Thyroid gland (tissue), 4 donors: ENCODE data around the gene ENKD1. TPM values are rescaled to one million over a fixed set of nuclear protein-coding genes. Genes with fewer than 3 reads are reported as not detected.
A peak's percentile ranks its signal among the peaks of the same experiment; 100 is the strongest.

Experiments
- DNase-seq, 2 donors: peaks; one replicate each; pipeline ENCODE4 v3.0.0-alpha.2; 2019
- H3K27ac ChIP-seq, 3 donors: fragments of 200-600 bp; sonication (generic); 1 replicate in 2 of 3; 2 replicates in 1 of 3; pipeline ENCODE4 v1.5.1; 2016 to 2019; ENCODE audit warnings: mild to moderate bottlenecking in 1 of 3, moderate library complexity in 1 of 3
- H3K27me3 ChIP-seq: fragments of 200-600 bp; sonication (generic); one replicate; pipeline ENCODE4 v1.5.1; 2019
- H3K36me3 ChIP-seq, 2 donors: fragments of 200-600 bp; sonication (generic); one replicate each; pipeline ENCODE4 v1.5.1; 2016 to 2019
- H3K4me1 ChIP-seq, 2 donors: fragments of 200-600 bp; sonication (generic); one replicate each; pipeline ENCODE4 v1.5.1; 2017 to 2019
- H3K4me3 ChIP-seq, 3 donors: fragments of 200-600 bp; sonication (generic); replicated peaks in 1 of 3; 1 replicate in 2 of 3; 2 replicates in 1 of 3; pipeline ENCODE4 v1.5.1; 2016; ENCODE audit warnings: mild to moderate bottlenecking in 1 of 3
- H3K9me3 ChIP-seq: fragments of 200-600 bp; sonication (generic); one replicate; pipeline ENCODE4 v1.5.1; 2017
- POLR2A ChIP-seq, 2 donors: fragments of 450-650 bp; IDR thresholded peaks; one replicate each; pipeline ENCODE4 v1.6.1; 2017; ENCODE audit warnings: antibody characterized with exemption in 2 of 2, mild to moderate bottlenecking in 2 of 2, moderate library complexity in 1 of 2
- WGBS, 2 donors: methylation state at CpG; one replicate each; pipeline ENCODE4 v1.1.5; 2017; 5-methylcytosine and 5-hydroxymethylcytosine counted together
- intact Hi-C: fragments of 100-400 bp; cut with DNase I; formaldehyde crosslinking; loops from one replicate; pipeline ENCODE4 v1.15.1; 2023
- total RNA-seq, 4 donors: library from RNA; depleted of rRNA; stranded (reverse); fragments of >200 nt; gene quantifications; one replicate each; pipeline ENCODE4 v1.2.3, GENCODE V29; 2016
- TF ChIP-seq, protein P1 (sequence below), 6 experiments: fragments of 200-600 bp in 3 of 6; fragments of 450-650 bp in 3 of 6; sonication (generic) in 3 of 6; IDR thresholded peaks; one replicate each; pipeline ENCODE4 v1.5.1; 2016 to 2019; ENCODE audit warnings: antibody characterized with exemption in 6 of 6, mild to moderate bottlenecking in 2 of 6, inconsistent platforms in 1 of 6, moderate library complexity in 1 of 6

ENKD1 gene
- total RNA-seq, 4 donors from 2014 or later: 14.2 to 33.2 (median 21.9) TPM

DNA sequence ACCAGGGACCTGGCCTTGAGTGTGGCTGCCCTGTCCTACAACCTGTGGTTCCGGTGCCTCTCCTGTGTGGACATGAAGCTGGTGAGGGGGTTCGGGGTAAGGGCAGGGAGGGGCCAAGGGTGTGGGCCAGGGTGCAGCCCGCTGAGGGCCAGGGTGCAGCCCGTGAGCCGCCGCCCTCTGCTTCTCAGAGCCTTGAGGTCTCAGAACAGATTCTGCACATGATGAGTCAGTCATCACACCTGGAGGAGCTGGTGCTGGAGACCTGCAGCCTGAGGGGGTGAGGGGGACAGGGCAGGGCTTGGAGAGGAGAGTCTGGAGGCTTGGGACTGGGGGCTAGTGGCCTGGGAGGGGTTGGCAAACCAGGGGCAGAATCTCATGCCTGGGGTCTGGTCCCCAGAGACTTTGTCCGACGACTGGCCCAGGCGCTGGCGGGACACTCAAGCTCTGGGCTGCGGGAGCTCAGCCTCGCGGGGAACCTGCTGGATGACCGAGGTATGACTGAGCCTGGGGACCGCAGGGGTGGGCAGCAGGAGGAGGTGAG lies 19.4 kb downstream of the ENKD1 start:
- peaks cover 17% of the 10 kb centered on the region for H3K27me3 ChIP-seq
- TF ChIP-seq POLR2A (IDR thresholded peaks at IDR 0.05): no peak
- TF ChIP-seq, protein P1, sequence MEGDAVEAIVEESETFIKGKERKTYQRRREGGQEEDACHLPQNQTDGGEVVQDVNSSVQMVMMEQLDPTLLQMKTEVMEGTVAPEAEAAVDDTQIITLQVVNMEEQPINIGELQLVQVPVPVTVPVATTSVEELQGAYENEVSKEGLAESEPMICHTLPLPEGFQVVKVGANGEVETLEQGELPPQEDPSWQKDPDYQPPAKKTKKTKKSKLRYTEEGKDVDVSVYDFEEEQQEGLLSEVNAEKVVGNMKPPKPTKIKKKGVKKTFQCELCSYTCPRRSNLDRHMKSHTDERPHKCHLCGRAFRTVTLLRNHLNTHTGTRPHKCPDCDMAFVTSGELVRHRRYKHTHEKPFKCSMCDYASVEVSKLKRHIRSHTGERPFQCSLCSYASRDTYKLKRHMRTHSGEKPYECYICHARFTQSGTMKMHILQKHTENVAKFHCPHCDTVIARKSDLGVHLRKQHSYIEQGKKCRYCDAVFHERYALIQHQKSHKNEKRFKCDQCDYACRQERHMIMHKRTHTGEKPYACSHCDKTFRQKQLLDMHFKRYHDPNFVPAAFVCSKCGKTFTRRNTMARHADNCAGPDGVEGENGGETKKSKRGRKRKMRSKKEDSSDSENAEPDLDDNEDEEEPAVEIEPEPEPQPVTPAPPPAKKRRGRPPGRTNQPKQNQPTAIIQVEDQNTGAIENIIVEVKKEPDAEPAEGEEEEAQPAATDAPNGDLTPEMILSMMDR (IDR thresholded peaks at IDR 0.05): no peak
- H3K27ac ChIP-seq: no peak overlapping the region
- no peak for DNase-seq
- no peak overlapping the region for H3K4me3 ChIP-seq
- no peaks in the 10 kb centered on the region for H3K9me3 ChIP-seq
- H3K4me1 ChIP-seq: peaks cover 0 to 23% of the 10 kb centered on the region in 2 donors
- WGBS, 2 donors: 74 to 87% methylated on average over 3 to 15 of the region's 15 CpGs
- intact Hi-C loops: loop anchor here (5.0 kb wide), 1 partner anchor 100 kb away; no protein-coding TSS in a partner anchor
- H3K36me3 ChIP-seq: no peaks in the 10 kb centered on the region

DNA sequence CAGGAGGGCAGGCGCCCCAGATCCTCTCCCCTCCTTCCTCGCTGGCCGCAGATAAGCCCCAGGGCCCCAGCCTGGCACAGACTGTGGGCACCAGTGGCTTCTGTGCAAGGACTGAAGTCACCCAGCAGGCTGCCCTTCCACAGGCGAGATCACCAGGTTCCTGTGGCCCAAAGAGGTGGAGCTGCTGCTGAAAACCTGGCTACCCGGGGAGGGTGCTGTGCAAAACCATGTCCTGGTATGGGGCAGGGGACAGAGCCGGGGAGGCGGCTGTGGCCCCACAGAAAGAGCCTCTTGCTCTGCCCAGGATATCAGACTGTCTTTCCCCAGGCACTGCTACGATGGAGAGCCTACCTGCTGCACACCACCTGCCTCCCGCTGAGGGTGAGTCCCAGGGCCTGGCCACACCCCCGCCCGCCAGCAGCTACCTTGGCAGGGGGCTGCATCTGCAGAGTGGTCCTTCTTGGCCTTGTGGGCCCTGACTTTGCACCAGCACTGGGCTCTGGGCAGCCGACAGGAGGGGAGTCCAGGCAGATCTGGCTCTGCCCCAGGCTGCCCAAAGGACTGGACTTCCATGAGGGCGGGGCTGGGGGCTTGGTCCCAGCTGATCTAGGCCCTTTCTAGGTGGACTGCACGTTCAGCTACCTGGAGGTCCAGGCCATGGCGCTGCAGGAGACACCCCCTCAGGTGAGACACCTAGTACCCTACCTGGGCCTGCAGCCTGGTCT lies 21.0 kb downstream of the ENKD1 start:
- Histone ChIP-seq H3K4me3 (no peak overlapping the region), H3K27ac (no peak overlapping the region), H3K36me3 (no peaks in the 10 kb centered on the region), H3K9me3 (no peaks in the 10 kb centered on the region), H3K4me1 (peaks cover 9 to 36% of the 10 kb centered on the region in 2 donors), H3K27me3 (peaks cover 17% of the 10 kb centered on the region)
- no peak for TF ChIP-seq POLR2A (IDR thresholded peaks at IDR 0.05)
- TF ChIP-seq, protein P1 (IDR thresholded peaks at IDR 0.05): no peak
- 87 to 91% methylated on average over 6 to 9 of the region's 15 CpGs for WGBS, 2 donors
- no peak for DNase-seq
- intact Hi-C loops: loop anchor here (5.0 kb wide), 1 partner anchor 98 kb away; no protein-coding TSS in a partner anchor

DNA sequence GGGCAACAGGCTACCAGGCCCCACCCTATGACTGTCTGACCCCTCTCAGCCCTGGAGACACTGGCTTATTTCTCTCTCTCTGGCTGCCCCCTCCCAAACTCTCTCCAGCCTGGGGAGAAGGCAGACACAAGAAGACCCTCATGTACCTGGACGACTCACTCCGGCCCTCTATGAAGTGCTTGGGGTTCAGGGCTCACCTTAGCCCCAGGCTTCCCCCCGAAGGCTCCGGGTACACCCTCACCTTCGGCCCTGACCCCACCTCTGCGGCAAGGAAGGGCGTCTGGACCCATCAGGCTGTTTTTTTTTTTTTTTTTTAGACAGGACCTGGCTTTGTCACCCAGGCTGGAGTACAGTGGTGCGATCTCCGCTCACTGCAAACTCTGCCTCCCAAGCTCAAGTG lies 22.5 kb downstream of the ENKD1 start:
- DNase-seq: no peak
- H3K27ac ChIP-seq: no peak overlapping the region
- TF ChIP-seq, protein P1 (IDR thresholded peaks at IDR 0.05): no peak
- no peak for TF ChIP-seq POLR2A (IDR thresholded peaks at IDR 0.05)
- peaks cover 17 to 45% of the 10 kb centered on the region in 2 donors for H3K4me1 ChIP-seq
- H3K4me3 ChIP-seq: no peak overlapping the region
- H3K36me3 ChIP-seq: no peaks in the 10 kb centered on the region
- intact Hi-C loops: no loop called here
- H3K9me3 ChIP-seq: no peaks in the 10 kb centered on the region
- 92 to 93% methylated on average over 9 of the region's 9 CpGs for WGBS, 2 donors
- H3K27me3 ChIP-seq: peaks cover 17% of the 10 kb centered on the region

DNA sequence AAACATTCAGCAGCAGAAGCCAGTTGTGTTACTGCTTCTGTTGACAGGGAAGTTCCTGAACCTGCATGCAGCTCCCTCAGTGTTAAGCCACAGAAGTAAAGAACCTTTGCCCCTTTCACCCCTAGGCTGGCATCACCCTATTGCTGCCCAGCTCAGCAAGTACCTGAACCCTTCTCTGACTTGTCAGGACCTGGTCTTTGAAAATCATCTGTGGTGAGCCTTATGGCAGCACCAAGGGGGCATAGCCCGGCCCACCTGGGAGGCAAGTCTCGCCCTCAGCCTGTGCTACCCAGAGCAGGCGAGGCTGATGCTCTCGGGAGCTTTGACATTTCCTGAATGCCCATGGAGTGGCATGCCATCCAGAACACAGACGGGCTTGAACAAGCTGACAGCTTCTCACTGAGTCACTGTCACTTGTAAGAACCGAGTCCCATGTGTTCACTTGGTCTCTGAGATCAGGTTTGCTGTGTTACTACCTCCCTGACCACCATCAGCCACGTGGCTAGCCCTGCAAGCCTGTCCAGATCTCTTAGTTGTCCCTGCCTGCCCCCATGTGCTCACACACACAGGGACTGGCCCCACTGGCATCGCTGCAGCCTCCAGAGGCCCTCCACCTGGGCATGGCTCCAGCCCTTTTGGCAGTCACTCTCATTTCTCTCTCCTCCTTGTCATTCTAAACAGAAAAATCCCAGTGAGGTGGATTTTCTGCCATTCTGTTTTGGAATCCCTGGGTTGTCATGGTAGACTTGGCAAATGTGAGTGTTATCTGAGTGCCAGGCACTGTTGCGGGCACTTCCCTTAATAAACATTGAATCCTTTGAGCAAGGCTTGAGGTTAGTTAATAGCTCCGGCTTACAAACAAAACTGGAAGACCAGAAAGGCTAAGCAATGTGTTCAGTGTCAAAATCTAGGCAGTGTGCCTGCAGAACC lies 24.5 kb downstream of the ENKD1 start:
- Histone ChIP-seq H3K27me3 (peaks cover 4% of the 10 kb centered on the region), H3K4me3 (no peak overlapping the region), H3K36me3 (peaks cover 15 to 16% of the 10 kb centered on the region in 2 donors), H3K9me3 (no peaks in the 10 kb centered on the region), H3K4me1 (peaks cover 17 to 42% of the 10 kb centered on the region in 2 donors), H3K27ac (no peak overlapping the region)
- TF ChIP-seq, protein P1 (IDR thresholded peaks at IDR 0.05): no peak
- TF ChIP-seq POLR2A (IDR thresholded peaks at IDR 0.05): no peak
- peak; percentile 95 for DNase-seq
- intact Hi-C loops: no loop called here
- WGBS, 2 donors: 14 to 32% methylated on average over 8 to 10 of the region's 10 CpGs
